ENCODE data around the gene PHRF1. TPM values are rescaled to one million over a fixed set of nuclear protein-coding genes. Genes with fewer than 3 reads are reported as not detected.

Gene PHRF1
- total and polyA plus RNA-seq, 7 experiments from 2014 or later = 6.2 to 55.2 (median 47.5) TPM

GRCh38 chr11:560305-561147 is 15.7 kb upstream of the PHRF1 start, which contains the start of the genes LMNTD2 and RASSF7:
Gene LMNTD2 (minus strand): TSS chr11:560738. CDS start chr11:560716, 22 bp downstream.
Gene RASSF7 (plus strand): TSS chr11:560970. CDS start chr11:561769, 799 bp downstream.
- peak within 1 kb of the TSS; percentile 78 to 94 (median 89) for H3K4me3 Mint-ChIP-seq
- peaks cover 14 to 17% of the 10 kb centered on the region in 2 donors for H3K4me1 ChIP-seq (ENCODE audit: control insufficient read depth in 2 of 2, insufficient read depth in 2 of 2, low read length in 2 of 2)
- H3K27me3 Mint-ChIP-seq = peaks cover 0 to 18% (median 0%) of the 10 kb centered on the region in 5 donors
- ATAC-seq = peak; percentile 98
- H3K27me3 ChIP-seq (ENCODE audit: control insufficient read depth in 2 of 2, insufficient read depth in 2 of 2, low read length in 2 of 2) = no peaks in the 10 kb centered on the region
- no peaks in the 10 kb centered on the region for H3K9me3 Mint-ChIP-seq
- peak; percentile 89 to 98 (median 94) for DNase-seq
- H3K4me3 ChIP-seq (ENCODE audit: low read length) = peak within 1 kb of the TSS; percentile 68
- H3K9me3 ChIP-seq (ENCODE audit: control insufficient read depth in 2 of 3, low read length in 3 of 3) = no peaks in the 10 kb centered on the region
- peaks cover 4 to 17% (median 9%) of the 10 kb centered on the region in 7 donors for H3K4me1 Mint-ChIP-seq
- peaks cover 0 to 14% (median 0%) of the 10 kb centered on the region in 3 experiments for H3K36me3 ChIP-seq (ENCODE audit: control insufficient read depth in 2 of 3, insufficient read depth in 3 of 3, low read length in 3 of 3)
- ChIA-PET CTCF (interaction anchor here (1.0 kb wide), 1 partner anchor 187 kb away, joined by 3 read pairs; the partner anchor contains the start of gene TALDO1), POLR2A (interaction anchor here (0.6 to 9.5 kb wide), 11 partner anchors 9 to 271 kb away, joined by 3 to 68 read pairs (median 4); partner anchors contain the start of genes IRF7, PHRF1 and RNH1)
- peak within 1 kb of the TSS; percentile 82 for H3K27ac ChIP-seq (ENCODE audit: low read depth, low read length)
- peaks cover 0 to 5% (median 0%) of the 10 kb centered on the region in 5 donors for H3K36me3 Mint-ChIP-seq
- intact Hi-C loops (cut with micrococcal nuclease) = loop anchor here (1.0 to 10.0 kb wide), 11 partner anchors 8 to 236 kb away; partner anchors contain the start of genes LRRC56 (in 2 of the 2), PHRF1 (in 2 of the 2), CEND1 (in 1 of the 2) and DEAF1 (in 1 of the 2)
- H3K27ac Mint-ChIP-seq = peak within 1 kb of the TSS; percentile 35 to 93 (median 84)

- H3K36me3 Mint-ChIP-seq = peaks cover 0 to 5% (median 0%) of the 10 kb centered on the region in 5 donors
These were observed 14.9 kb upstream of the PHRF1 start for GRCh38 chr11:561148-562003.

GRCh38 chr11:562046-562645 is 14.1 kb upstream of the PHRF1 start:
- Histone ChIP-seq H3K36me3 (ENCODE audit: control insufficient read depth in 2 of 3, insufficient read depth in 3 of 3, low read length in 3 of 3) (peaks cover 0 to 14% (median 0%) of the 10 kb centered on the region in 3 experiments), H3K9me3 (ENCODE audit: control insufficient read depth in 2 of 3, low read length in 3 of 3) (no peaks in the 10 kb centered on the region), H3K27me3 (ENCODE audit: control insufficient read depth in 2 of 2, insufficient read depth in 2 of 2, low read length in 2 of 2) (no peaks in the 10 kb centered on the region), H3K4me3 (ENCODE audit: low read length) (peak overlapping the region; percentile 68), H3K27ac (ENCODE audit: low read depth, low read length) (no peak overlapping the region), H3K4me1 (ENCODE audit: control insufficient read depth in 2 of 2, insufficient read depth in 2 of 2, low read length in 2 of 2) (peaks cover 14 to 17% of the 10 kb centered on the region in 2 donors)
- H3K9me3 Mint-ChIP-seq = no peaks in the 10 kb centered on the region
- no peak for ATAC-seq
- intact Hi-C loops (cut with micrococcal nuclease) = loop anchor here in 1 of 2 donors (10.0 kb wide), 1 partner anchor 233 kb away; the partner anchor contains the start of genes CEND1 and SLC25A22
- peak overlapping the region in 2 of 9 donors; percentile 48 to 62 for H3K27ac Mint-ChIP-seq
- peaks cover 0 to 10% (median 0%) of the 10 kb centered on the region in 5 donors for H3K27me3 Mint-ChIP-seq
- DNase-seq = no peak
- H3K4me1 Mint-ChIP-seq = peaks cover 4 to 23% (median 9%) of the 10 kb centered on the region in 7 donors
- peak overlapping the region in 9 of 10 donors; percentile 78 to 94 (median 90) for H3K4me3 Mint-ChIP-seq
- CTCF ChIA-PET = no interaction called here
- POLR2A ChIA-PET = interaction anchor here (0.6 to 4.8 kb wide), 5 partner anchors 13 to 757 kb away, joined by 3 to 21 read pairs (median 3); partner anchors contain the start of genes BET1L, PHRF1 and RIC8A
- peaks cover 0 to 5% (median 0%) of the 10 kb centered on the region in 5 donors for H3K36me3 Mint-ChIP-seq

More at GRCh38 chr11:561148-562003, 14.9 kb upstream of the PHRF1 start:
- DNase-seq = peak in 2 of 9 donors; percentile 31 to 36
- Histone ChIP-seq H3K36me3 (ENCODE audit: control insufficient read depth in 2 of 3, insufficient read depth in 3 of 3, low read length in 3 of 3) (peaks cover 0 to 14% (median 0%) of the 10 kb centered on the region in 3 experiments), H3K9me3 (ENCODE audit: control insufficient read depth in 2 of 3, low read length in 3 of 3) (no peaks in the 10 kb centered on the region), H3K4me1 (ENCODE audit: control insufficient read depth in 2 of 2, insufficient read depth in 2 of 2, low read length in 2 of 2) (peaks cover 14 to 17% of the 10 kb centered on the region in 2 donors), H3K4me3 (ENCODE audit: low read length) (peak overlapping the region; percentile 68), H3K27me3 (ENCODE audit: control insufficient read depth in 2 of 2, insufficient read depth in 2 of 2, low read length in 2 of 2) (no peaks in the 10 kb centered on the region), H3K27ac (ENCODE audit: low read depth, low read length) (peak overlapping the region; percentile 77)
- POLR2A ChIA-PET = interaction anchor here (0.6 to 4.8 kb wide), 5 partner anchors 14 to 354 kb away, joined by 3 to 21 read pairs (median 3); partner anchors contain the start of genes BET1L, PHRF1 and RIC8A
- peak; percentile 32 for ATAC-seq
- H3K4me3 Mint-ChIP-seq = peak overlapping the region; percentile 78 to 94 (median 89)
- intact Hi-C loops (cut with micrococcal nuclease) = loop anchor here (2.0 to 10.0 kb wide), 4 partner anchors 25 to 235 kb away; partner anchors contain the start of genes CEND1 (in 1 of the 2), LRRC56 (in 1 of the 2) and SLC25A22 (in 1 of the 2)
- peaks cover 4 to 16% (median 9%) of the 10 kb centered on the region in 7 donors for H3K4me1 Mint-ChIP-seq
- peaks cover 0 to 16% (median 0%) of the 10 kb centered on the region in 5 donors for H3K27me3 Mint-ChIP-seq
- no peaks in the 10 kb centered on the region for H3K9me3 Mint-ChIP-seq
- CTCF ChIA-PET = no interaction called here
- H3K27ac Mint-ChIP-seq = peak overlapping the region in 6 of 9 donors; percentile 36 to 74 (median 55)

DNA sequence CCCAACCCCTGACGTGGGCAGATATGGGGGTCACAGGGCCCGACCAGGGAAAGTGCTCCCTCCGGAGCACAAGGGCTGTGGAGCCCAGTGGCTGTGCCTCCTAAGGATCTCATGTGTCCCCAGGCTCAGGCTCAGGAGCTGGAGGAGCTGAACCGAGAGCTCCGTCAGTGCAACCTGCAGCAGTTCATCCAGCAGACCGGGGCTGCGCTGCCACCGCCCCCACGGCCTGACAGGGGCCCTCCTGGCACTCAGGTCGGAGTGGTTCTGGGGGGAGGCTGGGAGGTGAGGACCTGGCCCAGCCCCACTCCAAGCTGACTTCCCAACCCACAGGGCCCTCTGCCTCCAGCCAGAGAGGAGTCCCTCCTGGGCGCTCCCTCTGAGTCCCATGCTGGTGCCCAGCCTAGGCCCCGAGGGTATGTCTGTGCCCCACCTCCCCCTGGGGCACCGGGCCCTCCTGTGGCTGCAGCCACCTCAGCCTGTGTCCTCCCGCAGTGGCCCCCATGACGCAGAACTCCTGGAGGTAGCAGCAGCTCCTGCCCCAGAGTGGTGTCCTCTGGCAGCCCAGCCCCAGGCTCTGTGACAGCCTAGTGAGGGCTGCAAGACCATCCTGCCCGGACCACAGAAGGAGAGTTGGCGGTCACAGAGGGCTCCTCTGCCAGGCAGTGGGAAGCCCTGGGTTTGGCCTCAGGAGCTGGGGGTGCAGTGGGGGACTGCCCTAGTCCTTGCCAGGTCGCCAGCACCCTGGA is 13.0 kb upstream of the PHRF1 start:
- Mint-ChIP-seq H3K36me3 (peaks cover 0 to 5% (median 0%) of the 10 kb centered on the region in 5 donors), H3K4me1 (peaks cover 4 to 23% (median 9%) of the 10 kb centered on the region in 7 donors), H3K4me3 (no peak overlapping the region), H3K27ac (peak overlapping the region in 1 of 9 donors; percentile 38), H3K9me3 (no peaks in the 10 kb centered on the region), H3K27me3 (peaks cover 0 to under 1% (median 0%) of the 10 kb centered on the region in 5 donors)
- Histone ChIP-seq H3K9me3 (ENCODE audit: control insufficient read depth in 2 of 3, low read length in 3 of 3) (no peaks in the 10 kb centered on the region), H3K27me3 (ENCODE audit: control insufficient read depth in 2 of 2, insufficient read depth in 2 of 2, low read length in 2 of 2) (no peaks in the 10 kb centered on the region), H3K4me3 (ENCODE audit: low read length) (no peak overlapping the region), H3K27ac (ENCODE audit: low read depth, low read length) (no peak overlapping the region), H3K4me1 (ENCODE audit: control insufficient read depth in 2 of 2, insufficient read depth in 2 of 2, low read length in 2 of 2) (peaks cover 14 to 17% of the 10 kb centered on the region in 2 donors), H3K36me3 (ENCODE audit: control insufficient read depth in 2 of 3, insufficient read depth in 3 of 3, low read length in 3 of 3) (peaks cover 0 to 14% (median 0%) of the 10 kb centered on the region in 3 experiments)
- ChIA-PET CTCF (no interaction called here), POLR2A (interaction anchor here (0.7 to 4.8 kb wide), 5 partner anchors 12 to 348 kb away, joined by 3 to 21 read pairs (median 3); partner anchors contain the start of gene PHRF1)
- DNase-seq = no peak
- ATAC-seq = no peak
- intact Hi-C loops (cut with micrococcal nuclease) = loop anchor here in 1 of 2 donors (10.0 kb wide), 1 partner anchor 232 kb away; the partner anchor contains the start of genes CEND1 and SLC25A22
